ENCODE results near the gene CAMK1G. TPM values are rescaled to one million over a fixed set of nuclear protein-coding genes. Genes with fewer than 3 reads are reported as not detected.

CAMK1G gene
- total RNA-seq, 2 donors from 2014 or later, result not detected

DNA sequence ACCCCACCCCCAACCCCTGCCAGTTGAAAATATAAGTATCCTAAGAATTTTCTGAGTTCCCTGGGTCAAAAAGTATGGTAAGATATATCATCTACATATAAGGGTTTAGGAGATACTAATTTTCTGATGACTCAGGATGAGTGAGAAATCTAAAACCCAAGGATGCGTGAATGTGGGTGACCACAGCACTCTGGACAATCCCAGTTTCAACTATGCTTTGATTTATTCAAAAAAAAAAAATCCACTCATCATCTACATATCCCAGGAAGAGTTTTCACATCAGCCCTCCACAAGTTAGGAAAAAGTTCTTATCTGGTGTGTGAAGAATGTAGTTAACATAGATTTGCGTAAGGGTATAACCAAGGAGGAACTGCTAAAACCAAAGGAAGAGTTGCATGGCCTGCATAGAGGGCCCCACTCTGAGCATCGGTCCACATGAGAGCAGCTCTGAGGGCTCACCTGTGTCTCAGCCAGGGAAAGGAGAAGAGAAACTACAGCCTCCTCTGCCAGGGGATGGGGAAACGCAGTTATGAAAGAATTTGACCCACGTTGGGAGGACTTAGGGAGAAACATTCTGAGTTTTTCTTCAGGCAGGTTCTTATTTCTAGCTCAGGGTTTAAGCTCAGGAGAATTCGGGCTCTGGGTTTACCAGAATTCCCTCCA, 50.0 kb downstream of the CAMK1G start:
- Mint-ChIP-seq H3K9me3 (no peaks in the 10 kb centered on the region), H3K27ac (no peak overlapping the region), H3K36me3 (no peaks in the 10 kb centered on the region), H3K4me3 (no peak overlapping the region), H3K27me3 (peaks cover 0 to 3% of the 10 kb centered on the region in 2 donors), H3K4me1 (ENCODE audit: low read depth in 2 of 2) (no peaks in the 10 kb centered on the region)
- DNase-seq (ENCODE audit: low spot score) (no peak), ATAC-seq (no peak)

DNA sequence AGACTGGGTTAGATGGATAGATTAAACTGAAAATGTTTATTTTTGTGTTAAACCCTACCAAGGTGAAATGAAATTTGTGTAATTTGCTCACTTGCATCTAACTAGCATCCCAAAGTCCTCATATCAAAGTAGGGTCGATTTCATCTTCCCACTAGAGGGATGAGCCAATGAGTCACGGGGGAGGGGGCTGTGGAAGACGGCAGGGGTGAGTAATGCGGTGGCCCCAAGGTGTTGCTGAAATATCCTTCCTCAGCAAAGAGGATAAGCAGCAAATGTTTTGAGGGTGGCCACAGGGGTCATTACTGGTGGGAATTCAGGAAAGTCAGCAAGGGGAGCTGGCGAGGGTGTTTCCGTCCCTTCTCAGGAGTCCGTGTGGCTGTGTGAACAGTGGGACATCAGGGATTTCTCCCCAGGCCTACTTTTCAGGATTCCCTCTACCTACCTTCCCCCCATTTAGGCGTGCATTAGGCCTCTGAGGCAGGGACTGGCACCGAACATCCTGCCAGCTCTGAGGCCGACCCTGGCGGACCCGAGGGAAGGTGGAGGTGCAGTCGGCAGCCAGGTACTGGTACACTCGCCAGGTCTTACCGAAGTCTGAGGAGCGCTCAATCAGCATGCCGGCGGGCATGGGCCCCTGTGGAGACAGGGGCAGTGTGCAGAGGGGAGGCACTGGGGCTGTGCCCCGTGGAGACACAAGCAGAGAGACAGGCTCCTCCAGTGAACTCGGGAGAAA, 50.7 kb downstream of the CAMK1G start:
- Mint-ChIP-seq H3K9me3 (no peaks in the 10 kb centered on the region), H3K4me3 (no peak overlapping the region), H3K27me3 (peaks cover 0 to 3% of the 10 kb centered on the region in 2 donors), H3K36me3 (no peaks in the 10 kb centered on the region), H3K4me1 (ENCODE audit: low read depth in 2 of 2) (no peaks in the 10 kb centered on the region), H3K27ac (no peak overlapping the region)
- ATAC-seq, result peak in 1 of 2 donors; percentile 21
- no peak for DNase-seq (ENCODE audit: low spot score)

DNA sequence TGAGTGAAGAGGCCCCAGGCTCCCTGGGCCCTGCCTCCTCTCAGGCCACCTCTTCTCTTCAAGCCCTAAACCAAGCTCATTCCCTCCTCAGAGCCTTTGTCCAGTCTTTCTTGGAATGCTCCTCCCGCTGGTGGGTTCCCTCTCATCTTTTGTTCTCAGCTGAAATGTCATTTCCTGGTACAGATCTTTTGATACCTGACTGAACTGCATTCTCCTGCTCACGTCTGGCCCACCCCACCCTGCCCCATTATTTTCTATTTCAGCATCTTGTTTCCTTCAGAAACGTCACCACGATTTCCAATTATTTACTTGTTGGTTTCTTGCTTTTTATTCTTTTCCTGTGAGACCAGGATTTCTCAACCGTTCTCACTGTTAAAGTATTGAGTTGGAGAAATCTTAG, 52.3 kb downstream of the CAMK1G start:
- Mint-ChIP-seq H3K36me3 (no peaks in the 10 kb centered on the region), H3K4me3 (no peak overlapping the region), H3K27me3 (peaks cover 0 to 3% of the 10 kb centered on the region in 2 donors), H3K27ac (no peak overlapping the region), H3K4me1 (ENCODE audit: low read depth in 2 of 2) (no peaks in the 10 kb centered on the region), H3K9me3 (no peaks in the 10 kb centered on the region)
- DNase-seq (ENCODE audit: low spot score) (no peak), ATAC-seq (no peak)

DNA sequence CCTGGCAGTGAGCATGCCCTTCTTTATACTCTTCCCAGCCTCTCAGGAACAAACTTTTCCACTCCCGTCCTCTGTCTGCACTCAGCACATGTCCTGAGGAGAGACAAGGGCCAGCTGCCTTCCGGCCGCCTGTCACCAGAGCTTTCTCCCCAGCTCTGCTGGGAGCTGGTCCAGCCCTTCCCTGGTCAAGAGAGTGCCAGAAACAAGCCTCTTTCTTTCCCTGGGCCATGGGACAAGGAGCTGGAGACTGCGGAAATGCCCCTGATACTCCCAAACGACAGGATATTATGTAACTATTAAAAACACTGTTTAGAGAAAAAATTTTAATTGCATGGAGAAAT, 58.3 kb downstream of the CAMK1G start:
- peaks cover 0 to 3% of the 10 kb centered on the region in 2 donors for H3K27me3 Mint-ChIP-seq
- no peak overlapping the region for H3K27ac Mint-ChIP-seq
- ATAC-seq, result no peak
- H3K4me1 Mint-ChIP-seq (ENCODE audit: low read depth in 2 of 2), result no peaks in the 10 kb centered on the region
- H3K9me3 Mint-ChIP-seq, result no peaks in the 10 kb centered on the region
- H3K4me3 Mint-ChIP-seq, result no peak overlapping the region
- DNase-seq (ENCODE audit: low spot score), result no peak
- H3K36me3 Mint-ChIP-seq, result no peaks in the 10 kb centered on the region

DNA sequence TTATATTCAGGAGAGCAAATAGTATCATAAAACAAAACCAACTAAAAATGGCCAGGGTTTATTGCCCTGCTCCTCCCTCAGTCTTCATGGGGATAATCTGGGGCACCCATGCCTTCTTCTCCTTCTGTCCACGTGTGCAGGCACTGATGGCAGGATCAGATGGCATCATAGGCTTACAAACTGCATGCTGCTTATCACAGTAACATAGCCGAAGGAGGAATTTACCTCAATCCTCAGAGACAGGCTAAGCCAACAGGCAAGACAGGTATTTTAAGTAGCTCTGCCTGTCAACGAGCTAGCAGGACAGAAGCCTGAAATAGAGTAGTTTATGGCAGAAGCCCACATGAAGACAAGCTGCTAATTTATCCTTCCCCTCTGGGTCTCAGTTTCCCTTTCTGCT, 59.3 kb downstream of the CAMK1G start:
- Mint-ChIP-seq H3K4me1 (ENCODE audit: low read depth in 2 of 2) (no peaks in the 10 kb centered on the region), H3K36me3 (no peaks in the 10 kb centered on the region), H3K9me3 (no peaks in the 10 kb centered on the region), H3K4me3 (no peak overlapping the region), H3K27ac (no peak overlapping the region), H3K27me3 (peaks cover 0 to 3% of the 10 kb centered on the region in 2 donors)
- DNase-seq (ENCODE audit: low spot score) (no peak), ATAC-seq (no peak)

DNA sequence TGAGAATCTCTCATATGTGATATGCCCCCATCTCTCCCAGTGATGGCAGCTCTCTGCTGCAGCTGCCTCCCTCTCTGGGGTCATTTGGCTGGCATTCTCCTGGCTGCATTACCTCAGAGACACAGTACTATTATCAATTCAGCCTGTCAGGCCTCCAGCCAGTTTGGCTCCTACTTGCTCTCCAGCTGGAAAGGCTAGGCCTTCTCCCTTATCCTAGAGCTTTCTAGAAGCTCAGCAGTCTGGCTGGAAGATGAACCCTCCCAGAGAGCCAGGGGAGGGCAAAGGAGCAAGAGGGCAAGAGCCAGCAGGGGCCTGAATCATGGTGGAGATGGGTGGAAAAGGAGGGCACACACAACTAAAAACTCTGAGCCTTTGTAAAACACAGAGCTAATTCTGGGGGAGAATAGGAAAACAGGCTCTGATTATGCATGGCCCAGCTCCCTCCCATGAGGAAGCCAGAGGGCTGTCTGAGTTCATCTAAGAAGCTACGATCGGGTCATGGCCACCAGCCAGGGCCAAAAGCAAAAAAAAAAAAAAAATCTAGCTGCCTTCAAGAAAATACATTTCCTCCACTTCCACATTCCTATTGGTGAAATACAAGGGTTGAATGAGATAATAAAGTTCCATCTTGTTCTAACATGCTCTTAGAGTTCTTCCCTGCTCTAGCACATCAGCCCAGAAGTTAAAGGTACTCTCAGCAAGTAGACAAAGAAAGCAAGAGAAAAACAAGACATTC, 59.9 kb downstream of the CAMK1G start:
- no peak for DNase-seq (ENCODE audit: low spot score)
- H3K36me3 Mint-ChIP-seq, result no peaks in the 10 kb centered on the region
- H3K4me1 Mint-ChIP-seq (ENCODE audit: low read depth in 2 of 2), result no peaks in the 10 kb centered on the region

DNA sequence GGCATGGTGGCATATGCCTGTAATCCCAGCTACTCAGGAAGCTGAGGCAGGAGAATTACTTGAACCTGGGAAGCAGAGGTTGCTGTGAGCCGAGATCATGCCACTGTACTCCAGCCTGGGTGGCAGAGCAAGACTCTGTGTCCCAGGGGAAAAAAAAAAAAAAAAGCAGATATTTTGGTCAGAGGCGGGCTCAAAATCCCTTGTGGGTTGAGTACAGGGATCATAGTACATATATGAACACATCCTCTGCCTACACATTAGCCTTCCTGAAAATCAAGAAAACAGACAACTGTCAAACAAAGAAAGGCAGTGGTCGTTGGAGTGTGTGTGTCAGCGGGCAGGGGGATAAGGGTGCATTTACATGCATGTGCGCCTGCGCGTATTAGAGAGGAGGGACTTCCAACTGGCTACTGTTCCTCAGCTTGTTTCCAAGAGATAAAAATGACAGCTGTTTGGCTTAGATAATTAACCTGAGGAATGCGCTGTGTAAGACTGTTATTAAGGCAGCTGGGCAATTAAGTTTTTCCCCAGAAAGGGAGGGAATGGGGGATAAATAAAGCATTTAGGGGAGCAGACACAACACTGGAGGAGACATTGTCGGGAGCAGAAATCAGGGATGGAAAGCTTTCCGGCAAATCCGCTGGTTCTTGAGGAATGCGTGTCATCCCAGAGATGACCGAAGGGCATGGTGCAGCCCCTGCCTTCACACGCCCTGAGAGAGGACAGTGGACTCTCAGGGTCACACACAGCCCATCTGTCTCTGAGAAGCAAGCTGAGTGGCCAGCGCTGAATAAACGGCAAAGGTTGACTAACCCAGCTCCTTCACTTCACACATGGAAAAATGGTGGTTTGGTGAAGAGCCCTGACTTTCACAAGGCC, 62.3 kb downstream of the CAMK1G start:
- ATAC-seq (no peak), DNase-seq (ENCODE audit: low spot score) (no peak)
- Mint-ChIP-seq H3K36me3 (no peaks in the 10 kb centered on the region), H3K4me1 (ENCODE audit: low read depth in 2 of 2) (peaks cover 4 to 12% of the 10 kb centered on the region in 2 donors), H3K27ac (no peak overlapping the region), H3K4me3 (no peak overlapping the region), H3K27me3 (no peaks in the 10 kb centered on the region), H3K9me3 (no peaks in the 10 kb centered on the region)

More for the DNA sequence above, 59.9 kb downstream of the CAMK1G start:
- ATAC-seq, result no peak
- Mint-ChIP-seq H3K9me3 (no peaks in the 10 kb centered on the region), H3K4me3 (no peak overlapping the region), H3K27me3 (no peaks in the 10 kb centered on the region), H3K27ac (no peak overlapping the region)

GRCh38 chr1:209646558-209646957, 63.0 kb downstream of the CAMK1G start:
- no peaks in the 10 kb centered on the region for H3K27me3 Mint-ChIP-seq
- no peak overlapping the region for H3K4me3 Mint-ChIP-seq
- peaks cover 9 to 19% of the 10 kb centered on the region in 2 donors for H3K4me1 Mint-ChIP-seq (ENCODE audit: low read depth in 2 of 2)

DNA sequence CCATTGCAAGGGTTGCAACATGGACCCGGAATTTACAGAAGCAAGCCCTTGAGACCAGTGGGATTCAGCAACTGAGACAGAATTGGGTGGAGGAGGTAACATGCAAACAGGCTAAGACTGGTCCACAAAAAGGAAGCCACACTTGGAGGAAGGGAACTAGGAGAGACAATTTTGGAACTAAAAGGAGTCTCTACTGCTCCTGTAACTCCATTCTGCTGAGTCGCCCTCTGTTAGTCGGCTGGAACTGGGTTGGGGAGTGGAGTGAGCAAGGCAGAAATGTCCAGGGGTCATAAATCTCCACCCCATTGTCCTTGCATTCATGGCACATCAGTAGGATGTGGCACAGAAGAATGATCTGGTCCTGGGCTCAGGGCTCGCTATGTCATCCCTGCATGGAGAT, 63.6 kb downstream of the CAMK1G start:
- DNase-seq (ENCODE audit: low spot score) (no peak), ATAC-seq (no peak)
- H3K27me3 Mint-ChIP-seq, result no peaks in the 10 kb centered on the region
- no peaks in the 10 kb centered on the region for H3K36me3 Mint-ChIP-seq
- H3K4me1 Mint-ChIP-seq (ENCODE audit: low read depth in 2 of 2), result peaks cover 9 to 19% of the 10 kb centered on the region in 2 donors
- peak overlapping the region in 1 of 2 donors; percentile 38 for H3K27ac Mint-ChIP-seq
- H3K4me3 Mint-ChIP-seq, result no peak overlapping the region
- no peaks in the 10 kb centered on the region for H3K9me3 Mint-ChIP-seq

More at GRCh38 chr1:209646558-209646957, 63.0 kb downstream of the CAMK1G start:
- ATAC-seq (no peak), DNase-seq (ENCODE audit: low spot score) (no peak)
- Mint-ChIP-seq H3K36me3 (no peaks in the 10 kb centered on the region), H3K9me3 (no peaks in the 10 kb centered on the region), H3K27ac (peak overlapping the region in 1 of 2 donors; percentile 38)

- H3K36me3 Mint-ChIP-seq, result no peaks in the 10 kb centered on the region
Measured at GRCh38 chr1:209648346-209648745, 64.8 kb downstream of the CAMK1G start.

DNA sequence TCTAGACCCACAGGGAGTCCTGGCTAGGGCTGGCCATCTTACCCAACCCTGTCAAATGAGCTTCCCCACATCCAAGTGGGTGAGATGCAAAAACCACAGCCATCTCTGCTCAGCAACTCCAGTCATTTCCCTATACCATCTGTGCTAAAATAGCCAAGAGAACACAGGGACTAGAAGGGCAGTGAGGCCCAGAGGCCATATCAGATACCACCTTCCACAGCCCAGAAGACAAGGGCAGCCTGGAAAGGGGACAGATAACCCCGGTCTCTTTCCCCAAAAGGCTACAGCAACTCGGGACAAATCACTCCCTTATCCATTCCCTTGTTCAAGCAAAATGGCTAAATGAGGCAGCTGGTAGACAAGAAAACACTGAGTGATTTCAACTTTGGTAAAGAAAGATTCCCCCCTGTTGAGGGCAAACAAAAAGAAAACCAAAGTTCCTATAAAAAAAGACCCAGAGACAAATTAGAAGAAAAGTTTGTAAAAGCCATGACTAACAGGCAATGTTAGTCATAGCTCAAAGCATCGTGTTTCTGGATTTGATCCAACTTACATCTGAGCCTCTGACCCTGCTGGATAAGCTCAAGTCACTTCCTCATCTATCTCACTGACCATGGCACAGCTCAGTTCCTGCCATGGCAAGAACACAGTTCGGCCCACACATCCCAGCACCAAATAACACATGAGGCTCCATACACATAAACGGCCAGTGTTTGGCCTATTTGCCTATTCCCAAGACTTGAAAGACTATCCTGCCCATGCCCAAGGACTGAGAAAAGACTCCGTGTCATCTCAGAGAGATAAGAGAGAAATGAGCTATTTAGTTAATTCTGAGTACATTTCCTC, 65.6 kb downstream of the CAMK1G start:
- DNase-seq (ENCODE audit: low spot score) (no peak), ATAC-seq (peak in 1 of 2 donors; percentile 5)
- H3K27ac Mint-ChIP-seq, result peak overlapping the region in 1 of 2 donors; percentile 6
- H3K4me3 Mint-ChIP-seq, result no peak overlapping the region
- H3K9me3 Mint-ChIP-seq, result no peaks in the 10 kb centered on the region
- H3K4me1 Mint-ChIP-seq (ENCODE audit: low read depth in 2 of 2), result peaks cover 9 to 19% of the 10 kb centered on the region in 2 donors
- H3K27me3 Mint-ChIP-seq, result no peaks in the 10 kb centered on the region
- H3K36me3 Mint-ChIP-seq, result no peaks in the 10 kb centered on the region

More at GRCh38 chr1:209648346-209648745, 64.8 kb downstream of the CAMK1G start:
- ATAC-seq (no peak), DNase-seq (ENCODE audit: low spot score) (no peak)
- H3K27me3 Mint-ChIP-seq, result no peaks in the 10 kb centered on the region
- H3K9me3 Mint-ChIP-seq, result no peaks in the 10 kb centered on the region
- H3K27ac Mint-ChIP-seq, result no peak overlapping the region
- peaks cover 9 to 19% of the 10 kb centered on the region in 2 donors for H3K4me1 Mint-ChIP-seq (ENCODE audit: low read depth in 2 of 2)
- no peak overlapping the region for H3K4me3 Mint-ChIP-seq

DNA sequence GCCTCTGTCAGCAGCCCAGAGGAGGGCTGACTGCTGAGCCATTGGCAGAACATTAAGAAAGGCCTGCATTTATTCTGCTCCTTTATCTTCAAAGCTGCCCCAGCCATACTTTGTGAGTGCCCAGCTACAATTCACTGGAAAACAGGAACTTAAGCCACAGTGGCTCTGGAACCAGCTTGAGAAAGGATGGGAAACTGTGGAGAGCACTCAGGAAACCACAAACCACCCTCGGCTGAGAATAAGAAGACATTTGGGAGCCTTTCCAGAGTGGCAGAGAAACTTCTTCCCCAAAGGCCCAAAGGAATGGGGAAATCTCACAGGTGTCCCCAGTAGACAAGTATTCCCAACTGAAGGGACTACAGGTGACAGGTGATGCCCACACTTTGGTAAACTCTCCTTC, 66.9 kb downstream of the CAMK1G start:
- no peak for DNase-seq (ENCODE audit: low spot score)
- Mint-ChIP-seq H3K4me3 (no peak overlapping the region), H3K36me3 (no peaks in the 10 kb centered on the region), H3K27ac (no peak overlapping the region), H3K27me3 (no peaks in the 10 kb centered on the region), H3K4me1 (ENCODE audit: low read depth in 2 of 2) (peaks cover 9 to 19% of the 10 kb centered on the region in 2 donors), H3K9me3 (no peaks in the 10 kb centered on the region)
- no peak for ATAC-seq

Measured in natural killer cell treated with Interleukin-12 subunit alpha and Interleukin-12 subunit beta and Interleukin-15 and Interleukin-18, amount 100 ng/mL, for 72 hours (primary cell).